ENCODE data around the gene CCS.
"Not testable (repeated sequence)": the region's sequence is repeated elsewhere in the genome, so short reads cannot be mapped to it uniquely, and the experiment has no call there.

CCS gene

DNA sequence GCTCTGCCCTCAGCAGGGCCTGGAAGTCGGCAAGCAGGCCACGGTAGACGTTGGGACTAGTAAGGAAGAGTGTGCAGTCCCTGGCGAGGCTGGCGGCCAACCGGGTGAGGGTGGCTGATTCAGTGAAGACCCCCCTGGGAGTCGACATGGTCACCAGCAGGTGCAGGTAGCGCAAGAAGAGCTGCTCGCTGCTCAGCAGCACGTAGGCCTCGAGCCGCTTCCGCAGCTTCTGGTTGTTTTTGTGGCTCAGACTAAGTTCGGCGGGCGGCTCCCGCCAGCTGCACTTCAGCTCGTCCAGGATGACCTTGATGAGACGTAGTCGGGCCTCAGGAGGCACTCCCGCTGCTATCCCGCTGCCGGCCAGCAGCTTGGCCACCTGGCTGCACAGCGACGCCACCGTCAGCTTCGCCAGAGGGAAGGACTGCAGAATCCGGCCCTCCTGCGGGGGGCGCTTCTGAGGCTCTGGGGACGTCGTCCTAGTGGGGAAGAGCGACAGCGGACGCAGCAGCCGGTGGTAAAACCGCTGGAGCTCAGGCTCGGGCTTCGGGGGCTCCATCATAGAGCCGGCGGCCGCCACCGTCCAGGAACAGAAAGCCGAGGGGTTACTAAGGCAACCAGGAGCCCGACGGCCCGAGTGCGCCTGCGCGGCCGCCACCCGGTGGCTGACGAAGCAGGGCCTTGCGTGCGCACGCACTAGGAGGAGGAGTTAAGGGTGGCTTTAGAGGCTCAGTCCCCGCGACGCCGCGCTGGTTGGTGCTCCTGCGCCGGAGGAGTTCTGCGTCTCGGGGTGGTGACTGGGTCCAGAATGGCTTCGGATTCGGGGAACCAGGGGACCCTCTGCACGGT lies at the start of gene CCS, which contains the start of gene CCDC87:
Gene CCS (plus strand): TSS at position 729 of the 846 bp plus-strand sequence. CDS start 77 bp downstream, at position 806.
Gene CCDC87 (minus strand): TSS at position 607 of the 846 bp plus-strand sequence. CDS start 48 bp downstream, at position 559.
- DNase-seq = peak; percentile 98

- DNase-seq = peak; percentile 82
These were observed 49.5 kb upstream of the CCS start for GRCh38 chr11:66543263-66544107.

DNA sequence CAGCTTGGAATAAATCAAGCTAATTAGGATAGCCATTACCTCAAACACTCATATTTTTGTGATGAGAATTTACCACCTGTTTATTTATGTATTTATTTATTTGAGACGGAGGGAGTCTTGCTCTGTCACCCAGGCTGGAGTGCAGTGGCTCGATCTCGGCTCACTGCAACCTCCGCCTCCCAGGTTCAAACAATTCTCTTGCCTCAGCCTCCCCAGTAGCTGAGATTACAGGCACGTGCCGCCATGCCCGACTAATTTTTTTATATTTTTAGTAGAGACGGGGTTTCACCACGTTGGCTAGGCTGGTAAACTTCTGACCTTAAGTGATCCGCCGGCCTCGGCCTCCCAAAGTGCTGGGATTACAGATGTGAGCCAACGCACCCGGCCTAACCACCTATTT lies 48.0 kb upstream of the CCS start:
- not testable (repeated sequence) for DNase-seq

DNA sequence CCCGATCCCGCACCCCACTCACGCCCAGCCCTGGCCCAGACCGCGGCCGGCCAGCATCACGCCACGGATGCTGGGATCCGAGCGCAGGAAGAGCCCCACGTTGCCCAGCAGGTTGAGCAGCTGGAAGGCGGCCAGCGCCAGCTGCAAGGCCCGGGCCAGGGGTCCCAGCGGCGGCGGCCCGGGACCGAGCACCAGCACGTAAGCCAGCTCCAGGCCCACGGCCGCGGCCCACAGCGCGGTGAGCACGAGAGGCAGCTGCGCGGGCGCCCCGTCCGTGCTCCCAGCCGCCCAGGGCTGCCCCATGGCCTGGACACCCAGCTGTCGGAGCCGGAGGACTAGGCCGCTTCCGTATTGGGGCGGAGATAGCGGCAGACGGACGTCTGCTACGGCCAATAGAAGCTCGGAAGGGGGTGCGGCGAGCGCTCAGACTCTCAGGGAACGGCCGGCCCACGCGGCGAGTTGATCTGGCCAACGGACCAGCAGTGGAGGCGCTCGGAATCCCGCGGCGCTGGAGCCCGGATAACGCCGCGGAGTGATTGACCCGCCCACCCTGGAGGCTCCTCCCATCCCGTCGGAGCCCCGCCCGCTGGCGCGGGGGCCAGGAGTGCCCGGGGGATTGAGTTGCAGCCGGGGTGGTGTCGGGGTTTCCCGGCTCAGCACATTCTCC lies 47.2 kb upstream of the CCS start, which contains the start of gene ZDHHC24:
Gene ZDHHC24 (minus strand): TSS at position 348 of the 667 bp plus-strand sequence. CDS start 45 bp downstream, at position 303.
- peak; percentile 96 for DNase-seq

- DNase-seq = peak; percentile 62
These were observed 46.5 kb upstream of the CCS start, which contains the start of gene ACTN3 for GRCh38 chr11:66546368-66546965. Gene ACTN3 (plus strand): TSS chr11:66546903. CDS start chr11:66546938, 35 bp downstream.

GRCh38 chr11:66546966-66547661 lies 45.9 kb upstream of the CCS start:
- no peak for DNase-seq

DNA sequence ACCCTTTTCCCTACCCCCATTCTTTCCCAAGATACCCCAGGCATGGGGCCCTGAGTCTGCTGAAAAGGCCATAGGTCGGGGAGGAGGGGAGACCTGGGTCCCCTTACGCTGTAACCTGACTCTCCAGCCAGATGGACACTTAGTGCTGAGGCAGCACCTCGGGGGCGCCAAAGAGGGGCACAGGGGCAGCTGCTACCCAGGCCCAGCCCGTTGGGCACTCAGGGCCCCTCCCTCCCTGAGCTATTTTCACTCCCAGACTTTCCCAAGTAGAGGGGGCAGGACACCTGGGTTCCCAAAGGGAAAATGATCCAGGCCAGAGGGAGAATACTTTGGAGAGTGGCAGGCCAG lies 45.3 kb upstream of the CCS start:
- DNase-seq = peak; percentile 50

DNA sequence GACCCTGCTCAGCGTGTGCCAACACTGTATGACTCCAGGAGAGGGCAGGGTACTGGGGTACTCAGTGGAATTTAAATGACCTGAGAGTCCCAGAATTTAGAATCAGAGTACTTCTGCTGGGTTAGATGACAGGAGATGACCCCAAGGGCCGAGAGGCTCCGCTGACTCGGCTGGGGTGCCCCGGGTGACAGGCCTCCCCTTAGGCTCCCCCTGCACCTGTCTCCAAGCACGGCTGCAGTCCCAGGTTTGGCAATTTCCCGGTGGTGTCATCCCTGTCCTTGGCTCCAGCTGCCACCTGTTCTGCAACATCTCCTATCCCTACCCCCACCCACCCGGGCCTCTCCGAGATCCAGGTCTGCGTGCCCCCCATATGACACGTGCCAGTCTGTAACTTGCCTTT lies 44.9 kb upstream of the CCS start:
- peak; percentile 55 for DNase-seq

DNA sequence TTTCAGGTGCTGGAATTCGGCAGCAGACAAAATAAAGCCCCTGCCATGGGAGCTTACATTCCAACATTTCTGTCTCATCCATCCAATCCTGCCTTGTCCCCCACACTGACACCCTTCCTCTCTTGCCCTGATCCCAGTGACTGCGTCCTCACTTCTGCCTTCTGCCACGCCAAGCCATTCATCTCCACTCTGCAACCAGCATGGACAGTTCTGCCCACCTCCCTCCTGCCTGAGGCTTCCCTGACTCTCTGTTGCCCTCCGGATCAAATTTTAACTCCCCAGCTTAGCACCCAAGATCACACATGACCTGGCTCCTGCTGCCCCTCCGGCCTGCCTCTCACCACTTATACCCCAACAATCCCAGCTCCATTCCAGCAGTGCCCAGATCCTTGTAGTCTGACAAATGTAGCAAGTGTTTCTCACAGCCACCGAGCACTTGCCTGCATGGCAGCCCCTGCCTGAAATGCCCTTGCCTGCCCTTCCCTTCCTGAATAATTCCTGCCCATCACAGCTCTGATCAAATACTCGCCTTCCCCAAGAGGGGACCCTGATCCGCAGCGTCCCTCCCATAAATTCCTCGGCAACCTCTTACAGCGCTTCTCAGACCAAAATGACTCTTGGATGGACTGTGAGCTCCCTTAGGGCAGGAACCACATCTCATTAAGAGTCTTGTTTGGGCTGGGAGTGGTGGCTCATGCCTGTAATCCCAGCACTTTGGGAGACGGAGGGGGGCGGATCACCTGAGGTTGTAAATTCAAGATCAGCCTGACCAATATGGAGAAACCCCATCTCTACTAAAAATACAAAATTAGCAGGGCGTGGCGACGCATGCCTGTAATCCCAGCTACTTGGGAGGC lies 44.0 kb upstream of the CCS start:
- no peak for DNase-seq

- DNase-seq = no peak
These were observed 43.3 kb upstream of the CCS start for GRCh38 chr11:66549696-66550095.

DNA sequence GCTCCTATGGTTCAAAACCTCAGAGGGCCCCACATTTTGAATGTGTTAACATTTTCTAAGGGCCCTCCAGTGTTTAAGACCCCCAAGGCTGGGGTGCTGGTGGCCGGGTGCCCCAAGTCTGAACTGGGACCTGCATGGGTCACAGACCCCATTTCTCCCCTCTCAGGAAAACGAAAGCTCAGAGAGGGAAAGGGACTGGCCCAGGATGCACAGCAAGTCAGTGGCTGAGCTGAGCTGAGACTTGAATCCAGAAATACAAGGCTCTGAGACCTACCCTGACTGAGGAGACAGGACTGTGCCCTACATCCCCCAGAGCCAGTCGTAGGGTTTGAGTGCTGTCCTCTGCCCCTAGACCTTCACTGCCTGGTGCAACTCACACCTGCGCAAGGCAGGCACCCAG lies 42.1 kb upstream of the CCS start:
- DNase-seq = no peak

GRCh38 chr11:66554602-66555001 lies 38.4 kb upstream of the CCS start:
- DNase-seq = no peak

DNA sequence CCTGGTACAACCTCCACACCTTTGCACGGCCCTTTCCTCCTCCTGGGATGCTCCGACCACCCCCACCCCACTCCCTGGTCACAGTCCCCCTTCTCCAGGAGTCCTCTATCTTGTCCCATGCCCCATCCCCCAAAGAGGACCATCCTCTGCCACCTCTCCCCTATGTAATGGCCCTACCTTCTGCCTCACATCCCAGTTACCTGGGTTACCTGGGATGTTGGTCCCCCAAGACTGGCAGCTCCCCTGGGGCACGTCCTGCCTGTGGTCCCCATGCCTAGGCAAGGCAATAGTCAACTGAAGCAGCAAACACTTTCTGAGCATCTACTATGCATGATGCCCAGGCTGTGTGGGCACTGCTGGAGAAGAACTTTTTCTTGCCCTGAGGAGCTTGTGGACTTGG lies 37.6 kb upstream of the CCS start:
- no peak for DNase-seq

- no peak for DNase-seq
These were observed 36.9 kb upstream of the CCS start for GRCh38 chr11:66556086-66556485.

DNA sequence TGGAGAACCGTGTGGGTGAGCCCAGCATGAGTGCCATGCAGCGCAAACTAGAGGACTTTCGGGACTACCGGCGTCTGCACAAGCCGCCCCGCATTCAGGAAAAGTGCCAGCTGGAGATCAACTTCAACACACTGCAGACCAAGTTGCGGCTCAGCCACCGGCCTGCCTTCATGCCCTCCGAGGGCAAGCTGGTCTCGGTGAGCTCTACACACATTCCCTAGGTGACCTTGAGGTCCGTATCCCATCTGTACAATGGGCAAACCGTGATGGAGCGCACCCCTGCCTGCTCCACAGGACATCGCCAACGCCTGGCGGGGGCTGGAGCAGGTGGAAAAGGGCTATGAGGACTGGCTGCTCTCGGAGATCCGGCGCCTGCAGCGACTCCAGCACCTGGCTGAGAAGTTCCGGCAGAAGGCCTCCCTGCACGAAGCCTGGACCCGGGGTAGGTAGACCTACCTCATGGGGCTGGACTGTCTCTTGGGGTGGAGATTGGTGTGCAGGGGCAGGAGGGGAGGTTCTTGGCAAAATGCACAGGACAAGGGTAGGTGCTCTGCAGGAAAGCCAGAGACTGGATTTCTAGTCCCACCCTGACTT lies 35.2 kb upstream of the CCS start:
- DNase-seq = no peak

- no peak for DNase-seq
These were observed 33.7 kb upstream of the CCS start for GRCh38 chr11:66559142-66559865.

GRCh38 chr11:66559866-66560676 lies 32.9 kb upstream of the CCS start:
- DNase-seq = no peak

DNA sequence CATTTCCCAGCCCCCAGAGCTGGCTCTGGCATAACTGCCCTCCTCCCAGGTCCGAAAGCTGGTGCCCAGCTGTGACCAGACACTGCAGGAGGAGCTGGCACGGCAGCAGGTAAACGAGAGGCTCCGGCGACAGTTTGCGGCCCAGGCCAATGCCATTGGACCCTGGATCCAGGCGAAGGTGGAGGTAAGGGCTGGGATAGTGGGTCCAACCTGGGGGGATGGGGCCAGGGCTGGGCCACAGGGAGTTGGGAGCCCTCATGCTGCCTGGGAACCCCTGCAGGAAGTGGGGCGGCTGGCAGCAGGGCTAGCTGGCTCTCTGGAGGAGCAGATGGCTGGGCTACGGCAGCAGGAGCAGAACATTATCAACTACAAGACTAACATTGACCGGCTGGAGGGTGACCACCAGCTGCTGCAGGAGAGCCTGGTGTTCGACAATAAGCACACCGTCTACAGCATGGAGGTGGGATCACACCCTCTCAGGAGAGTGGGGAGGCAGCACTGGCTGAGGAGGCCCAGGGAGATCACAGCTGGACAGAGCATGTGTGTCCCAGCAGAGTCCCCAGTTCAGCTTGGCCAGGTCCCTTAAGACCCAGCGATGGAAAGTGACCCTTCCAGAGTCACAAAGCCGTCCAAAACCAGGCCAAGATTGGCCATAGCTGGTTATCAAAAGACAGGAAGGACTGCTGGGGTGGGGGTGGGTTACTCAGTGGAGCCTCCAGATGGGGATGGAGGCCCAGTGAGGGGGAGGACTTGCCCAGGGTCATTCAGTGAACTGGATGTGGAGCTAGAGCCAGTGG lies 31.6 kb upstream of the CCS start:
- no peak for DNase-seq

Data from femur (tissue), 1 donor.